HFFc6 (cell line): ENCODE data around the gene ADGRF1. TPM values are rescaled to one million over a fixed set of nuclear protein-coding genes. Genes with fewer than 3 reads are reported as not detected.

Experiments
- DNase-seq: peaks from one replicate; pipeline ENCODE4 v3.0.0-alpha.2; 2018
- H3K27ac Mint-ChIP-seq: 2 replicates; pipeline ENCODE4 v1.8.0; 2020; ENCODE audit warnings: mild to moderate bottlenecking, mixed read lengths
- H3K27me3 Mint-ChIP-seq: 2 replicates; pipeline ENCODE4 v1.8.0; 2021; ENCODE audit warnings: mild to moderate bottlenecking, moderate library complexity, mixed read lengths; ENCODE audit not compliant: insufficient read depth
- H3K36me3 Mint-ChIP-seq: 2 replicates; pipeline ENCODE4 v1.8.0; 2021; ENCODE audit warnings: low read depth, mixed read lengths
- H3K4me1 Mint-ChIP-seq: 2 replicates; pipeline ENCODE4 v1.8.0; 2020; ENCODE audit warnings: low read depth, mixed read lengths
- H3K4me3 Mint-ChIP-seq: 2 replicates; pipeline ENCODE4 v1.8.0; 2020; ENCODE audit warnings: mild to moderate bottlenecking, moderate library complexity, mixed read lengths
- H3K9me3 Mint-ChIP-seq: 2 replicates; pipeline ENCODE4 v1.8.0; 2020; ENCODE audit warnings: mild to moderate bottlenecking, mixed read lengths
- total RNA-seq, 6 experiments: library from RNA; stranded (reverse); fragmentation: NEBNext Ultra II Directional; extraction: Animal tissue kit (Norgen Biotek cat#: 25700); gene quantifications; 2 replicates in 1 of 6; 3 replicates in 5 of 6; pipeline ENCODE4 v1.2.3, GENCODE V29; 2021
- TF ChIP-seq, protein P1 (sequence below): fragments of 200-600 bp; sonication (generic); IDR thresholded peaks from 2 replicates; pipeline ENCODE4 v1.5.0; 2021; ENCODE audit warnings: antibody characterized with exemption, mild to moderate bottlenecking

Gene ADGRF1
- total RNA-seq, 6 experiments from 2014 or later = not detected

GRCh38 chr6:47028835-47029360, 13.2 kb downstream of the ADGRF1 start:
- H3K27ac Mint-ChIP-seq = no peak overlapping the region
- no peaks in the 10 kb centered on the region for H3K36me3 Mint-ChIP-seq
- H3K9me3 Mint-ChIP-seq = no peaks in the 10 kb centered on the region
- peaks cover 8% of the 10 kb centered on the region for H3K27me3 Mint-ChIP-seq
- H3K4me3 Mint-ChIP-seq = no peak overlapping the region
- TF ChIP-seq, protein P1, sequence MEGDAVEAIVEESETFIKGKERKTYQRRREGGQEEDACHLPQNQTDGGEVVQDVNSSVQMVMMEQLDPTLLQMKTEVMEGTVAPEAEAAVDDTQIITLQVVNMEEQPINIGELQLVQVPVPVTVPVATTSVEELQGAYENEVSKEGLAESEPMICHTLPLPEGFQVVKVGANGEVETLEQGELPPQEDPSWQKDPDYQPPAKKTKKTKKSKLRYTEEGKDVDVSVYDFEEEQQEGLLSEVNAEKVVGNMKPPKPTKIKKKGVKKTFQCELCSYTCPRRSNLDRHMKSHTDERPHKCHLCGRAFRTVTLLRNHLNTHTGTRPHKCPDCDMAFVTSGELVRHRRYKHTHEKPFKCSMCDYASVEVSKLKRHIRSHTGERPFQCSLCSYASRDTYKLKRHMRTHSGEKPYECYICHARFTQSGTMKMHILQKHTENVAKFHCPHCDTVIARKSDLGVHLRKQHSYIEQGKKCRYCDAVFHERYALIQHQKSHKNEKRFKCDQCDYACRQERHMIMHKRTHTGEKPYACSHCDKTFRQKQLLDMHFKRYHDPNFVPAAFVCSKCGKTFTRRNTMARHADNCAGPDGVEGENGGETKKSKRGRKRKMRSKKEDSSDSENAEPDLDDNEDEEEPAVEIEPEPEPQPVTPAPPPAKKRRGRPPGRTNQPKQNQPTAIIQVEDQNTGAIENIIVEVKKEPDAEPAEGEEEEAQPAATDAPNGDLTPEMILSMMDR = no peak
- DNase-seq = no peak
- peaks cover 5% of the 10 kb centered on the region; the same call in 1 of the 2 replicates for H3K4me1 Mint-ChIP-seq

GRCh38 chr6:47027315-47027714, 14.8 kb downstream of the ADGRF1 start:
- H3K36me3 Mint-ChIP-seq = no peaks in the 10 kb centered on the region
- no peaks in the 10 kb centered on the region for H3K4me1 Mint-ChIP-seq
- DNase-seq = no peak
- H3K27ac Mint-ChIP-seq = no peak overlapping the region
- no peak overlapping the region for H3K4me3 Mint-ChIP-seq
- peaks cover 10% of the 10 kb centered on the region for H3K27me3 Mint-ChIP-seq
- no peaks in the 10 kb centered on the region for H3K9me3 Mint-ChIP-seq
- TF ChIP-seq, protein P1 = no peak

DNA sequence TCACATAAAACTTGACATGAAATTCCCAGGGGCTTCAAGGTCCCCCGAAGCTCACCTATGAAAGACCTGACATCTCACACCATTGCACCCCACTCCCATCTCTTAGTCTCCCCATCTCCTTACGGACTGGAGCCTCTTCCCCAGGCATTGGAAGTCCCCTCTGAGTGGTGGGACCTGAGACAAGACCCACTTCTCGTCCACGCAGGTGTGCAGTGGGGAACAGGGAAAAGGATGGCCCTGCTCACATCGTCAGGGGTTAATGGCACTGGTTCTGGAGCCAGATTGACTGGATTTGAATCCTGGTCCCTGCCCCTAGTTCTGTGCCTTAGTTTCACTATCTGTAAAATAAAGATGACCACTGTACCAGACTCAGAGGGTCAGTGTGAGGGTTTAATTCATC, 15.5 kb downstream of the ADGRF1 start:
- H3K4me1 Mint-ChIP-seq = no peaks in the 10 kb centered on the region

DNA sequence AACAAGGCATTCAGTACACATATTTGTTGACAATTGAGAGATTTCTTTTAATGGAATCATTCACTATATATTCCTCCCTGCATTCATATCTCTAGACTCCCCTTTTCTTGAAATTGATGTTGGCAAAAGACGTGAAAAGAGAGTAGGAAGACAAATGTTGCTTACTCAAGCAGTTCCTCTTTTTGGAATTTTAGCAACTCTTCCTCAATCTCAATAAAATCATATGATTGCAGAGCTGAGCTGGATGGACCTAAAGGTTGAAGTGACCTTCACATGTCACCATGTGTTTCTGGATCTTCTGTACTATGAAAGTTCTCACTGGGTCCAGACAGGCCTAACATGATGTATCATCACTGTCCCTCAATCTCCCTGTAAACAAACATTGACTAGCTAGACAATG, 18.6 kb downstream of the ADGRF1 start:
- DNase-seq = no peak
- H3K27me3 Mint-ChIP-seq = peaks cover 6% of the 10 kb centered on the region; the same call in 1 of the 2 replicates
- no peaks in the 10 kb centered on the region for H3K9me3 Mint-ChIP-seq
- no peaks in the 10 kb centered on the region for H3K4me1 Mint-ChIP-seq
- H3K4me3 Mint-ChIP-seq = no peak overlapping the region
- TF ChIP-seq, protein P1 = no peak
- H3K36me3 Mint-ChIP-seq = no peaks in the 10 kb centered on the region
- no peak overlapping the region for H3K27ac Mint-ChIP-seq

More for the DNA sequence above, 15.5 kb downstream of the ADGRF1 start:
- TF ChIP-seq, protein P1 = no peak
- Mint-ChIP-seq H3K27me3 (peaks cover 10% of the 10 kb centered on the region), H3K27ac (no peak overlapping the region), H3K9me3 (no peaks in the 10 kb centered on the region), H3K4me3 (no peak overlapping the region), H3K36me3 (no peaks in the 10 kb centered on the region)
- DNase-seq = no peak

DNA sequence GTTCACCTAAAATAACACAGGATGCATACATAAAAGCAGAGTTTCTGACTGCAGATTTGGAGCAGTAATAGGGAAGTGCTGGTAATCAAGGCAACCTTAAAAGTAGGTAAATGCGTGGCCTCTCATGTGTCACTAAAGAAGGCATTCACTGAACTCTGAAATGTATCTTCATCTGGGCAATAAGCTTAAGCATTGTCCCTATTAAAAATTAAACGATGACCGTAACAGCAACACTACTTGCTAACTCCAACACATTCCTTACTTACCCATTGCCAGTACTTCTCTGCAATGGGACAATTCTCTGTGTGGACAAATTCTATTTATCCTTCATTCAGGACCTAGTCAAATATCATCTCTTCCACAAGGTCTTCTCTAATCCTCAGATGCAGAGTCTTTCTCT, 19.9 kb downstream of the ADGRF1 start:
- Mint-ChIP-seq H3K27ac (no peak overlapping the region), H3K27me3 (peaks cover 8% of the 10 kb centered on the region; the same call in 1 of the 2 replicates), H3K4me1 (no peaks in the 10 kb centered on the region), H3K4me3 (no peak overlapping the region), H3K36me3 (no peaks in the 10 kb centered on the region), H3K9me3 (no peaks in the 10 kb centered on the region; the same call in 1 of the 2 replicates)
- no peak for DNase-seq
- TF ChIP-seq, protein P1 = no peak
